SJCRH30 (cell line): Measurements from ENCODE around the gene COP1. TPM values are rescaled to one million over a fixed set of nuclear protein-coding genes. Genes with fewer than 3 reads are reported as not detected.

Experiments used
- DNase-seq, 2 experiments: peaks; one replicate each; pipeline ENCODE4 v3.0.0-alpha.2; 2015 to 2020
- H3K27ac ChIP-seq: fragments of 250-450 bp; sonication (Bioruptor Pico); 2 replicates; pipeline ENCODE4 v1.5.1; 2020; ENCODE audit warnings: mild to moderate bottlenecking, moderate library complexity
- H3K27me3 ChIP-seq: fragments of 250-450 bp; sonication (Bioruptor Pico); 2 replicates; pipeline ENCODE4 v1.5.1; 2020; ENCODE audit warnings: mild to moderate bottlenecking, moderate library complexity
- H3K36me3 ChIP-seq: fragments of 250-450 bp; sonication (Bioruptor Pico); 2 replicates; pipeline ENCODE4 v1.5.1; 2020; ENCODE audit warnings: mild to moderate bottlenecking, moderate library complexity
- H3K4me1 ChIP-seq: fragments of 250-450 bp; sonication (Bioruptor Pico); 2 replicates; pipeline ENCODE4 v1.5.1; 2020; ENCODE audit warnings: mild to moderate bottlenecking, moderate library complexity
- H3K4me3 ChIP-seq: fragments of 250-450 bp; sonication (Bioruptor Pico); 2 replicates; pipeline ENCODE4 v1.5.1; 2020; ENCODE audit warnings: mild to moderate bottlenecking, moderate library complexity
- H3K9me3 ChIP-seq: fragments of 250-450 bp; sonication (Bioruptor Pico); replicated peaks from 2 replicates; pipeline ENCODE4 v1.5.1; 2020; ENCODE audit warnings: mild to moderate bottlenecking, moderate library complexity
- total RNA-seq: library from RNA; depleted of rRNA; stranded (reverse); fragments of >200 nt; shearing (Covaris generic); gene quantifications from 2 replicates; pipeline ENCODE4 v1.2.3, GENCODE V29; 2014

Gene COP1
- total RNA-seq, 1 experiment from 2014 or later = 43.6 TPM

DNA sequence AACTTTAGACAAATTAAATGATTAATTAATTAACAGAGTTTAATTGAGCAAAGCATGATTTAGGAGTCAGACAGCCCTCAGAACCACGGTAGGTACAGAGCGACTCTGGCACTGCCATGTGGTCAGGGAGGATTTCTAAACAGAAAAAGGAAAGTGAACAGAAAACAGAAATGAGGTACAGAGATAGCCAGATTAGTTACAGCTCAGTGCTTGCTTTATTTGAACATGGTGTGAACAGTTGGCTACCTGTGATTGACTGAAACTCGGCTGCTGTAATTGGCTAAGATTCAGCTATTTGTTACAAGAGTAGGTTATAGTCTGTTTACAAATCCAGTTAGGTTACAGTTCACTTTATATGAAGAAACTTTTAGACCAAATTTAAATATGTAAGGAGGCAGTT, 300.7 kb downstream of the COP1 start:
- Histone ChIP-seq H3K4me3 (no peak overlapping the region), H3K27me3 (no peaks in the 10 kb centered on the region), H3K36me3 (no peaks in the 10 kb centered on the region), H3K27ac (no peak overlapping the region), H3K9me3 (no peaks in the 10 kb centered on the region), H3K4me1 (no peaks in the 10 kb centered on the region)
- DNase-seq = no peak

DNA sequence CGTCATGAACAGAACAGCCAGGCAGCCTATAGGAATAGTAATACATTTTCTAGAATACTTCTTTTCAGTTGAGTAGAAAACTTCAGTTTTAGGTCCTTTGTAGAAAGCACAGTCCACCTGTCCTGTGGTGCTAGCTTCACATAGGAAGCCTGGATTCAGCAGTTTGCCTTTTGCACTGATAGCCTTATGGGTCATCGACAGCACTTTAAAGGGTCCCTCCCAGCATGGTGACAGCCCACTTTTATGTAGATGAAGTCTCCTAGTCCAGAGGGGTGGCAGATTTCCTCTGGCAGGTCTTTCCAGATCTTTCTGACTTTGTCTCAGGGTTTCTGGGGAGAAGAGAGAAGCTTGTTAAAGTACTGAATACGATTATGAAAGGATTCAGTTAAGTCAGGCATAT, 302.3 kb downstream of the COP1 start:
- DNase-seq = no peak
- no peak overlapping the region for H3K27ac ChIP-seq
- H3K9me3 ChIP-seq = no peaks in the 10 kb centered on the region
- no peaks in the 10 kb centered on the region for H3K36me3 ChIP-seq
- H3K27me3 ChIP-seq = no peaks in the 10 kb centered on the region
- H3K4me3 ChIP-seq = no peak overlapping the region
- no peaks in the 10 kb centered on the region for H3K4me1 ChIP-seq

DNA sequence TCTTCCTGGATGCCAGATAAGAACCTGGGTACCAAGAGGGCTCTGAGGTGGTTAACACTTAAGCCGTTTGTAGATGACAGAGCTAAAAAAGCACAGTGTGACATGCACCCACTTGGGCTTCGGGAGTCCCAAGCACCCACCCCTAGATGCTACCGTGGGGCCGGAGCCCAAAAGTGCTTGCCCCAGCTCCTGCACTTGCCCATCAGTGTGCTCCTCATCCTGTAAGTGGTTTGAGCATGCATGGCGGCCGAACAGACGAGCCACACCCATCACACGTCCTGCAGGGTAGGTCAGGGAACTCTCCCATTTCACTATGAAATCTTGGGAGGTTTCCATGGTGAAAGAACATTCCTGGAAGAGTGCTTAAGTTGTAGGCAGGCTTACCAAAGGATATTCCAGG, 304.8 kb downstream of the COP1 start:
- Histone ChIP-seq H3K4me3 (no peak overlapping the region), H3K27ac (no peak overlapping the region), H3K4me1 (no peaks in the 10 kb centered on the region), H3K27me3 (no peaks in the 10 kb centered on the region), H3K9me3 (no peaks in the 10 kb centered on the region), H3K36me3 (no peaks in the 10 kb centered on the region)
- DNase-seq = no peak

DNA sequence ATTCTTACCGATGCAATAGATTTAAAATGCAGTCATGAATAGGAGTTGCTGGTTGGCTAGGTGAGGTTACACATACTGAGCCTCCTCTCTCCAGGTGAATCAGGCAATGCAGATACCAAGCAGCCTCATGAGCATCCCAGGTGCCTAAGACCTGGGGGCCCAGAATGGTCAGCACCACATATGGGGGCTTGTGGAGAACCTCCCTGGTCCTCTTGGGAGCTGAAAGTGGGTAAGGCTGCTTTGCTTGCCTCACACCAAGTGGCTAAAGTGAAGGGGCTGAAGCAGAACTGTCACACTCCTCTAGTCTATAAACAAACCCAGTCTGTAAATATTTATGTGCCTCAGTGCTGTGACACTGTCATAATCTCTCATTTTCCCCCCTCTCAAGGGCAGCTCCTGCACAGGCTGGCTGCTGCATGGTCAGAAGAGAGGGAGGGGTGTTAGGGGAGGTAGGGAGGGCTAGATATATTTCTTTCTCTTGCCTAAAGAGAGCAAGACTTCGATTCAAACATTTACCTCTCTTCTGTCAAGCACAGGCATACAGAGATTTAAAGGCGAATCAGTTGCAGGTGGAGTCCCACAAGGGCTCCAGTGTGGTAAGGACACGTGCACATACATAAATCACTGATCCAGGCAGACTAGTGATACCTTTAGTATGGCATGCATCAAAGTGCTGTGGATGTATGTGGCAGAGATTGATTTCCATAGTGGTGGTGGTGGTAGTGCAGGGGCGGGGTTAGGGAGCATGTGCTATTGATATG, 305.8 kb downstream of the COP1 start:
- H3K4me1 ChIP-seq = no peaks in the 10 kb centered on the region
- H3K27me3 ChIP-seq = no peaks in the 10 kb centered on the region
- no peak overlapping the region for H3K4me3 ChIP-seq
- no peak for DNase-seq
- H3K27ac ChIP-seq = no peak overlapping the region
- no peaks in the 10 kb centered on the region for H3K36me3 ChIP-seq
- no peaks in the 10 kb centered on the region for H3K9me3 ChIP-seq

DNA sequence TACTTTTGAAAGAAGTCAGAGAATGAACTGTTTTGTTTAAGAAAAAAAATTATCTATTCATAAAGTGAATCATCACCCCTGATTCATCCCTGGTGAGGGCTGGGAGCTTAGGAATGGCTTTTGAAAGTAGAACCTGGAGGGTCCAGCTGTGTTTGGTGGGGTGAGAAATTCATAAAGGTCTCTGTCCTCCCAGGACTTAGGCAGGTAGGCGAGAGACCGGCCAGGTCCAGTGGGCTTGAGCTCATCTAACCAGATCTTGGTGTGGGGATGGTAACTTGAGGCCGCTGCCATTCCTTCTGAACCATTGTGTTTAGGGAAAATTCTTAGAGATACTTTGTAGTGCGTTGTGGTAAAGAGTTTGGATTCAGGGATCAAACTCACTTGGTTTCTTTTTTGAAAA, 306.9 kb downstream of the COP1 start:
- H3K36me3 ChIP-seq = no peaks in the 10 kb centered on the region
- no peaks in the 10 kb centered on the region for H3K27me3 ChIP-seq
- H3K4me1 ChIP-seq = no peaks in the 10 kb centered on the region
- no peak for DNase-seq
- H3K9me3 ChIP-seq = no peaks in the 10 kb centered on the region
- no peak overlapping the region for H3K27ac ChIP-seq
- H3K4me3 ChIP-seq = no peak overlapping the region

DNA sequence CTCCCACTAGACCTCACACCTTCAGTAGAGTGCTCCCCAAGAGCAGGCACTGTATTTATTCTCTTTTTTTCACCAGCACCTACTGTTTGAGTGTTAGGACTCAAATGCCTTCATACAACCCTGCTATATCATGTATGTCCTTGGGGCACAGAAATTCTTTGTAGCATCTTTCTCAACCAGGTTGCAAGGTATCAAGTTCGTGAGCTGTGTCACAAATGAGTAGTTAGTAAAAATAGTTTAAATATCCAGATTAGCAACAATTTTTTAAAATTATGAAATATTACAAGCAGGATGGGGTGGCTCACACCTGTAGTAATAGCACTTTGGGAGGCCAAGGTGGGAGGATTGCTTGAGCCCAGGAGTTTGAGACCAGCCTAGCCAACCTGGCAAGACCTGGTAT, 311.1 kb downstream of the COP1 start:
- Histone ChIP-seq H3K36me3 (no peaks in the 10 kb centered on the region), H3K9me3 (no peaks in the 10 kb centered on the region), H3K27ac (no peak overlapping the region), H3K4me3 (no peak overlapping the region), H3K27me3 (no peaks in the 10 kb centered on the region), H3K4me1 (no peaks in the 10 kb centered on the region)
- DNase-seq = no peak
